ENCODE results near the gene HS2ST1. TPM values are rescaled to one million over a fixed set of nuclear protein-coding genes. Genes with fewer than 3 reads are reported as not detected.

HS2ST1 gene
- total and polyA plus RNA-seq, 8 donors = 22.5 to 92.2 (median 70.7) TPM

DNA sequence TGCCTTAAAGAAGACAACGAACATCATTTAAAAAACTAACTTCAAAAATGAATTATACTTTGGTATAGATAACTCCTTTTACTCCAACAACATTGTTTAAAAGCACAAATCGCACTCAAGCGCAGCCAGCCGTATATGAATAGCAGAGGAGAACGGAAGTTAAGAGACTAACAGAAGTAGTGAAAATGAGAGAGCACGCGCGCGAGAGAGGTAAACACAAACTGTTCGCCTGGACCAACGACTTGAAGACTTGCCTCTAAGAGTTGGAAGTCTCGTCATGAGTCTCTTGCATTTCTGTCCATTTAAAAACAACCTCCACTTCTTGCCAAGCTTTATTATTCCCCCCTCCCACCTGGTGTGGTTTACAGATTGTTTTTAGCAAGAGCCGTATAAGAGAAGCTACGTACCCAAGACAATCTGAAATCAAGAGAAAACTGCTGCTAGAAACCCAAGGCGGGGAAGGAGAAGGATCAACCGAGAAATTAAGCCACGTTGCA lies 988 bp upstream of the HS2ST1 start:
- H3K36me3 ChIP-seq = peaks cover 0 to 10% of the 10 kb centered on the region in 2 donors
- H3K27me3 ChIP-seq = no peaks in the 10 kb centered on the region
- TF ChIP-seq, protein P1, sequence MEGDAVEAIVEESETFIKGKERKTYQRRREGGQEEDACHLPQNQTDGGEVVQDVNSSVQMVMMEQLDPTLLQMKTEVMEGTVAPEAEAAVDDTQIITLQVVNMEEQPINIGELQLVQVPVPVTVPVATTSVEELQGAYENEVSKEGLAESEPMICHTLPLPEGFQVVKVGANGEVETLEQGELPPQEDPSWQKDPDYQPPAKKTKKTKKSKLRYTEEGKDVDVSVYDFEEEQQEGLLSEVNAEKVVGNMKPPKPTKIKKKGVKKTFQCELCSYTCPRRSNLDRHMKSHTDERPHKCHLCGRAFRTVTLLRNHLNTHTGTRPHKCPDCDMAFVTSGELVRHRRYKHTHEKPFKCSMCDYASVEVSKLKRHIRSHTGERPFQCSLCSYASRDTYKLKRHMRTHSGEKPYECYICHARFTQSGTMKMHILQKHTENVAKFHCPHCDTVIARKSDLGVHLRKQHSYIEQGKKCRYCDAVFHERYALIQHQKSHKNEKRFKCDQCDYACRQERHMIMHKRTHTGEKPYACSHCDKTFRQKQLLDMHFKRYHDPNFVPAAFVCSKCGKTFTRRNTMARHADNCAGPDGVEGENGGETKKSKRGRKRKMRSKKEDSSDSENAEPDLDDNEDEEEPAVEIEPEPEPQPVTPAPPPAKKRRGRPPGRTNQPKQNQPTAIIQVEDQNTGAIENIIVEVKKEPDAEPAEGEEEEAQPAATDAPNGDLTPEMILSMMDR (IDR thresholded peaks at IDR 0.05) = no peak
- peak; percentile 9 for ATAC-seq
- no peaks in the 10 kb centered on the region for H3K9me3 ChIP-seq
- H3K4me1 ChIP-seq = peaks cover 7 to 36% of the 10 kb centered on the region in 2 donors
- peak overlapping the region; percentile 95 for H3K27ac ChIP-seq
- intact Hi-C loops (cut with DNase I) = loop anchor here in 1 of 2 donors (5.0 kb wide), 1 partner anchor 211 kb away; the partner anchor contains the start of gene SH3GLB1
- H3K4me3 ChIP-seq = peak overlapping the region; percentile 64 to 91
- peak in 2 of 4 donors; percentile 15 to 26 for DNase-seq

DNA sequence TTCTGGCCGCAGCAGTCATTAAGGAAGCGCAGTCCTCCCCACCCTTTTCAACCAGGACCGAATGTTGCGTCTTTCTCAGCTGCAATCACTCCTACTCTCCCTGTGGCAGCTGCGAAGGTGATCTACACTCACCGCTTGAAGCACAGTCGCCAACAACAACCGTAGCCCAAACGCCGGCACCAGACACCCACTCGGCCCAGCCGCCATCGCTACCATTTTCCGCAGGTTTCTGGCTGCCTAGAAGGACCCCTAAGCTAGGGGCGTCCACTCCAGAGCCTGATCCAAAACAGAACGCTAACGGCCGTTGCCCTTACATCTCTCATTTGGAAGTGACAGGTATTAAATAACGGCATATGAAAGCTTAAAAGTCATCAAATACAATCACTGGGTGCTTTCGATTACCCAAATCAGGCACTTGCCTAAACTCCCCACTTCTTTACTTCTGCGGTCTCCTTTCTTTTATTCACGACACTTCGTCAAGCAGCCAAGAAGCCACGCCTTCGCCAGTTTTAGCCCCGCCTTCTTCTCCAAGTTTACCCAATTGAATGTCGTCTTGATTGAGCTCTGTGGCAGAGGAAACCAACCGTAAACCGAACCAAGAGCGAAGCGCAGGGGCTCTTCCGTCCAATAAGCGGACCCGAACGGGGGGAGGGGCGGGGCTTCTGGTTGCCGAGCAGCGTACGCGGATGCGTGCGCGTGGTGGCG lies 387 bp upstream of the HS2ST1 start, which contains the start of gene SELENOF:
Gene SELENOF (minus strand): TSS at position 231 of the 705 bp plus-strand sequence. CDS start 15 bp downstream, at position 216.
- intact Hi-C loops (cut with DNase I) = loop anchor here in 1 of 2 donors (5.0 kb wide), 1 partner anchor 212 kb away; the partner anchor contains the start of gene SH3GLB1

GRCh38 chr1:86914998-86915736 lies 732 bp downstream of the HS2ST1 start:
- H3K27ac ChIP-seq = peak overlapping the region; percentile 83 to 95
- no peaks in the 10 kb centered on the region for H3K27me3 ChIP-seq
- intact Hi-C loops (cut with DNase I) = loop anchor here in 1 of 2 donors (5.0 kb wide), 1 partner anchor 213 kb away; the partner anchor contains the start of gene SH3GLB1
- DNase-seq = peak; percentile 60 to 83 (median 64)
- H3K9me3 ChIP-seq = no peaks in the 10 kb centered on the region
- TF ChIP-seq, protein P1 (IDR thresholded peaks at IDR 0.05) = no peak
- H3K36me3 ChIP-seq = peaks cover 0 to 3% of the 10 kb centered on the region in 2 donors
- peak overlapping the region; percentile 66 to 91 for H3K4me3 ChIP-seq
- H3K4me1 ChIP-seq = peaks cover 7 to 36% of the 10 kb centered on the region in 2 donors
- ATAC-seq = peak; percentile 46

More for the DNA sequence above, 387 bp upstream of the HS2ST1 start, which contains the start of gene SELENOF:
- peak within 1 kb of the TSS; percentile 95 for H3K27ac ChIP-seq
- peak; percentile 88 to 100 (median 100) for DNase-seq
- peak; percentile 95 for ATAC-seq
- H3K36me3 ChIP-seq = peaks cover 0 to 10% of the 10 kb centered on the region in 2 donors
- H3K27me3 ChIP-seq = no peaks in the 10 kb centered on the region
- H3K9me3 ChIP-seq = no peaks in the 10 kb centered on the region
- H3K4me3 ChIP-seq = peak within 1 kb of the TSS; percentile 66 to 91
- H3K4me1 ChIP-seq = peaks cover 7 to 36% of the 10 kb centered on the region in 2 donors
- TF ChIP-seq, protein P1 (IDR thresholded peaks at IDR 0.05) = no peak

DNA sequence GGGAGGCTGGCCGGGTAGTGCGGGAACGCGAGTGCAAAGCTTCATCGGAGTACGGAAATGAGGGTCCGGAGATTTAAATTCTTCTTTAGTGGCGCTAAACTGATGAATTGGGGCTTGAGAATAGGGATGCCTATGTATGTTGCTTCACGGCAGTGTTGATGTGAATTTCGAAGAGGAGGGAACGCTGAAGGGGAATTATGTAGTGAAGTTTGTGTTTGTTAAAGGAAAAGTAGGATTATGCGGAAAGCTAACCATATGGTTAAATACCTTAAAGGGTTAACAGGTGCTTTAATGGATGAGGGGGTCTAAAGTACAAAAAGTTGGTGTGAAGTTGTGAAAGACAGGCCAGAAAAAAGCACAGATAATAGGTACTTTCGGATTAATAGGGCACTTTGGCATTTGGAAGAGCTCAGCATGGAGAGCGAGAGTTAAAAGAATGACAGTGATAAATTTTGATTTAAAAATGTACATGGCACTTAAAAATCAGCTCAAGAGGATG lies 1.4 kb downstream of the HS2ST1 start:
- DNase-seq (no peak), ATAC-seq (no peak)
- intact Hi-C loops (cut with DNase I) = no loop called here
- Histone ChIP-seq H3K36me3 (no peaks in the 10 kb centered on the region), H3K4me1 (peaks cover 7 to 35% of the 10 kb centered on the region in 2 donors), H3K27ac (peak overlapping the region; percentile 83 to 95), H3K4me3 (peak overlapping the region; percentile 66 to 91), H3K9me3 (no peaks in the 10 kb centered on the region), H3K27me3 (no peaks in the 10 kb centered on the region)
- TF ChIP-seq, protein P1 (IDR thresholded peaks at IDR 0.05) = no peak
